ENCODE data around the gene IQGAP2.

DNA sequence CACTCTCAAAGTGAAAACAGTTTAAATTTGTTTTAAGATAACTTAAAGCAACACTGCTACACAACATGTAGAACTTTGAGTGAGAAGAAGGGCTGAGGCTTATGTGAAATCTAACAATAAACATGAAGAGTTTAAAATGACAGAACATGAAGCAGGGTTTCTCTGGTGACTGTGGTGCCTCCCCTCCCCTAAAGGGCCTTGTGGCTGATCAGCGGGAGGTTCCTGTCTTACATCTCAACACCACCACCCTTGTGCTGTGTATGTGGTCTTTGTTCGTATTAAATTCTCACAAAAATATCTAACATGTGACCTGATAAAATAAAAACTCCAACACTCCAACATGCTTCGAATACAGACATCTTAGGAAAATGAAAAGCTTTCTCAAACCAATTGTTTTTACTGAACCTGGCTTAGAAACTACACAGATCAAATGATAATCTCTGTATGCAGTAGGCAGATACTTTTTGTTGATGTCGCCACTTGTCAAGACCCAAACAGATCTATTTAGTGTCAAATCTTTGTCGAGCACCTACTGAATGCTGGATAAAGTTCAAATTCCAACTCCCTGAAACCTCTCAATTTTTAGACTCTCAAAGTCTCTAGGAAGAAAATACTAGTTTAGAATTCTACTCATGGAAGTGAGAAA lies 9.9 kb upstream of the IQGAP2 start:
- TF ChIP-seq, protein P1, sequence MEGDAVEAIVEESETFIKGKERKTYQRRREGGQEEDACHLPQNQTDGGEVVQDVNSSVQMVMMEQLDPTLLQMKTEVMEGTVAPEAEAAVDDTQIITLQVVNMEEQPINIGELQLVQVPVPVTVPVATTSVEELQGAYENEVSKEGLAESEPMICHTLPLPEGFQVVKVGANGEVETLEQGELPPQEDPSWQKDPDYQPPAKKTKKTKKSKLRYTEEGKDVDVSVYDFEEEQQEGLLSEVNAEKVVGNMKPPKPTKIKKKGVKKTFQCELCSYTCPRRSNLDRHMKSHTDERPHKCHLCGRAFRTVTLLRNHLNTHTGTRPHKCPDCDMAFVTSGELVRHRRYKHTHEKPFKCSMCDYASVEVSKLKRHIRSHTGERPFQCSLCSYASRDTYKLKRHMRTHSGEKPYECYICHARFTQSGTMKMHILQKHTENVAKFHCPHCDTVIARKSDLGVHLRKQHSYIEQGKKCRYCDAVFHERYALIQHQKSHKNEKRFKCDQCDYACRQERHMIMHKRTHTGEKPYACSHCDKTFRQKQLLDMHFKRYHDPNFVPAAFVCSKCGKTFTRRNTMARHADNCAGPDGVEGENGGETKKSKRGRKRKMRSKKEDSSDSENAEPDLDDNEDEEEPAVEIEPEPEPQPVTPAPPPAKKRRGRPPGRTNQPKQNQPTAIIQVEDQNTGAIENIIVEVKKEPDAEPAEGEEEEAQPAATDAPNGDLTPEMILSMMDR (IDR thresholded peaks at IDR 0.05) = no peak
- no peak for TF ChIP-seq POLR2A (IDR thresholded peaks at IDR 0.05)

All from testis (tissue), 2 donors.